Smooth muscle cell (in vitro differentiated cells): ENCODE measurements around the gene SLC34A1. TPM values are rescaled to one million over a fixed set of nuclear protein-coding genes. Genes with fewer than 3 reads are reported as not detected.

Experiments
- DNase-seq: peaks from one replicate; lab custom pipeline; 2025; ENCODE audit not compliant: unreplicated experiment; lab: John Stamatoyannopoulos, UW
- H2AFZ ChIP-seq: fragments of 200-600 bp; sonication (generic); 2 replicates; pipeline ENCODE4 v1.6.0; 2016; ENCODE audit warnings: antibody characterized with exemption, low read depth, mild to moderate bottlenecking
- H3F3A ChIP-seq: fragments of 200-600 bp; sonication (generic); 2 replicates; pipeline ENCODE4 v1.6.0; 2017; ENCODE audit warnings: antibody characterized with exemption, low read depth
- H3K27ac ChIP-seq: fragments of 200-600 bp; sonication (generic); 2 replicates; pipeline ENCODE4 v1.5.1; 2016; ENCODE audit warnings: low read depth, mild to moderate bottlenecking
- H3K27me3 ChIP-seq: fragments of 200-600 bp; sonication (generic); 2 replicates; pipeline ENCODE4 v1.6.1; 2016; ENCODE audit warnings: low read depth, mild to moderate bottlenecking
- H3K36me3 ChIP-seq: fragments of 200-600 bp; sonication (generic); 2 replicates; pipeline ENCODE4 v1.5.1; 2016; ENCODE audit warnings: low read depth
- H3K4me1 ChIP-seq: fragments of 200-600 bp; sonication (generic); 2 replicates; pipeline ENCODE4 v1.5.1; 2016; ENCODE audit warnings: low read depth
- H3K4me2 ChIP-seq: fragments of 200-600 bp; sonication (generic); 2 replicates; pipeline ENCODE4 v1.6.0; 2016; ENCODE audit warnings: mild to moderate bottlenecking
- H3K4me3 ChIP-seq: fragments of 200-600 bp; sonication (generic); 2 replicates; pipeline ENCODE4 v1.5.1; 2016; ENCODE audit warnings: mild to moderate bottlenecking
- H3K79me2 ChIP-seq: fragments of 200-600 bp; sonication (generic); 2 replicates; pipeline ENCODE4 v1.6.0; 2016; ENCODE audit warnings: low read depth, mild to moderate bottlenecking
- H3K9ac ChIP-seq: fragments of 200-600 bp; sonication (generic); 2 replicates; pipeline ENCODE4 v1.6.0; 2016; ENCODE audit warnings: low read depth
- H3K9me3 ChIP-seq: fragments of 200-600 bp; sonication (generic); replicated peaks from 2 replicates; pipeline ENCODE4 v1.5.1; 2016; ENCODE audit warnings: low read depth
- H4K20me1 ChIP-seq: fragments of 200-600 bp; sonication (generic); 2 replicates; pipeline ENCODE4 v1.6.0; 2016; ENCODE audit warnings: low read depth
- WGBS: methylation state at CpG from one replicate; pipeline ENCODE4 v1.1.7; 2016; ENCODE audit warnings: low lambda C conversion rate; 5-methylcytosine and 5-hydroxymethylcytosine counted together
- polyA plus RNA-seq: library from polyadenylated mRNA; unstranded; fragments of >200 nt; fragmentation: Nextera tagmentation; extraction: Ambion mirVana; gene quantifications from 2 replicates; pipeline ENCODE4 v1.2.1, GENCODE V29; 2016
- total RNA-seq: library from RNA; depleted of rRNA; stranded (reverse); fragments of >200 nt; gene quantifications from 2 replicates; pipeline ENCODE4 v1.2.3, GENCODE V29; 2014
- TF ChIP-seq, protein P1 (sequence below): fragments of 200-600 bp; sonication (generic); IDR thresholded peaks from 2 replicates; pipeline ENCODE4 v1.5.1; 2017; ENCODE audit warnings: borderline replicate concordance, mild to moderate bottlenecking, antibody characterized with exemption; ENCODE audit not compliant: insufficient read depth, poor library complexity, severe bottlenecking

Gene SLC34A1
- total and polyA plus RNA-seq, 2 experiments from 2014 or later: not detected

DNA sequence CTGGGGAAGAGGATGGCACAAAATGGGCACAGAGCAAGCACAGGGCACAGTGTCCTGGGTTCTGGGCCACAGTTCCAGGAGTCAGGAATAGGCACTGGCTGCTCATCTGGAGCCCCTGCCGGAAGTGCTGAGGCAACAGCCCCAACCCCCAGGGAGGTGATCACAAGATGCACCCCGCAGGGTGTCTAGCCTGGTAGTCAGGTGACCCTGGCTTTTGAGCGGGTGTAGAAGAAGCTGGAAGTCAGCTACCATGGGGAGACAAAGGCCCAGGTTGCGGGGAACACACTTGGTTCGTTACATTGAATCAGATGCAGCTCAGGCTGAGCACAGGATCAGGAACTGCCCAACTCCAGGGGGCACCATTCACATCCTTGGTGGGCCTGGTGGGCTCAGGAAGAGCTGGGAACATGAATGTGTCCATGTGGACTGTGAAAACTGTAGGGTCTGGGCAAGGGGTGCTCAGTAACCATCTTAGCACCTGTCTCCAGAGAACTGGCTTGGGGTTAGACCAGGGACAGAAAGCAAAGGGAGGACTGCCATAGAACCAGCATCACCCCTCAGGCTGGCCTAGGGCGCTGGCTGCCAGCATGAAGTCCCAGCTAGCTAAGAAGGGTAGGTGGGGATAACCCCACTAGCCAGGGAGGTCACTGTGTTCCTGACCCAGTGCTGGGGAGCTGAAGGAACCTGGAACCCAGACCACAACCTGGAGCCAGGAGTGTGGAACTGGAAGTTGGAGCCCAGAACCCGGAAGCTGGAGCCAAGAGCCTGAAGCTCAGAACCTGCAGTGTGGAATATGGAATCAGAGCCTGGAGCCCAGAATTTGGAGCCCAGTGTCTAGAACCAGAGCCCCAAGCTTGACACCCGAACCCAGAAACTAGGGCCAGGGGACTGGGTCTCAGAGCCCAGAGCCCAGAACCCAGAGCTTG lies 6.1 kb upstream of the SLC34A1 start:
- H3K9me3 ChIP-seq: no peaks in the 10 kb centered on the region
- H2AFZ ChIP-seq: no peak overlapping the region
- WGBS: 83% methylated on average over 8 of the region's 8 CpGs
- no peak overlapping the region for H3K4me3 ChIP-seq
- H3K79me2 ChIP-seq: no peaks in the 10 kb centered on the region
- no peak overlapping the region for H3K27ac ChIP-seq
- no peaks in the 10 kb centered on the region for H4K20me1 ChIP-seq
- H3K9ac ChIP-seq: no peak overlapping the region
- TF ChIP-seq, protein P1, sequence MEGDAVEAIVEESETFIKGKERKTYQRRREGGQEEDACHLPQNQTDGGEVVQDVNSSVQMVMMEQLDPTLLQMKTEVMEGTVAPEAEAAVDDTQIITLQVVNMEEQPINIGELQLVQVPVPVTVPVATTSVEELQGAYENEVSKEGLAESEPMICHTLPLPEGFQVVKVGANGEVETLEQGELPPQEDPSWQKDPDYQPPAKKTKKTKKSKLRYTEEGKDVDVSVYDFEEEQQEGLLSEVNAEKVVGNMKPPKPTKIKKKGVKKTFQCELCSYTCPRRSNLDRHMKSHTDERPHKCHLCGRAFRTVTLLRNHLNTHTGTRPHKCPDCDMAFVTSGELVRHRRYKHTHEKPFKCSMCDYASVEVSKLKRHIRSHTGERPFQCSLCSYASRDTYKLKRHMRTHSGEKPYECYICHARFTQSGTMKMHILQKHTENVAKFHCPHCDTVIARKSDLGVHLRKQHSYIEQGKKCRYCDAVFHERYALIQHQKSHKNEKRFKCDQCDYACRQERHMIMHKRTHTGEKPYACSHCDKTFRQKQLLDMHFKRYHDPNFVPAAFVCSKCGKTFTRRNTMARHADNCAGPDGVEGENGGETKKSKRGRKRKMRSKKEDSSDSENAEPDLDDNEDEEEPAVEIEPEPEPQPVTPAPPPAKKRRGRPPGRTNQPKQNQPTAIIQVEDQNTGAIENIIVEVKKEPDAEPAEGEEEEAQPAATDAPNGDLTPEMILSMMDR: no peak
- DNase-seq: no peak
- no peaks in the 10 kb centered on the region for H3K36me3 ChIP-seq
- no peaks in the 10 kb centered on the region for H3K27me3 ChIP-seq
- H3K4me2 ChIP-seq: no peak overlapping the region
- no peaks in the 10 kb centered on the region for H3F3A ChIP-seq
- H3K4me1 ChIP-seq: no peaks in the 10 kb centered on the region

DNA sequence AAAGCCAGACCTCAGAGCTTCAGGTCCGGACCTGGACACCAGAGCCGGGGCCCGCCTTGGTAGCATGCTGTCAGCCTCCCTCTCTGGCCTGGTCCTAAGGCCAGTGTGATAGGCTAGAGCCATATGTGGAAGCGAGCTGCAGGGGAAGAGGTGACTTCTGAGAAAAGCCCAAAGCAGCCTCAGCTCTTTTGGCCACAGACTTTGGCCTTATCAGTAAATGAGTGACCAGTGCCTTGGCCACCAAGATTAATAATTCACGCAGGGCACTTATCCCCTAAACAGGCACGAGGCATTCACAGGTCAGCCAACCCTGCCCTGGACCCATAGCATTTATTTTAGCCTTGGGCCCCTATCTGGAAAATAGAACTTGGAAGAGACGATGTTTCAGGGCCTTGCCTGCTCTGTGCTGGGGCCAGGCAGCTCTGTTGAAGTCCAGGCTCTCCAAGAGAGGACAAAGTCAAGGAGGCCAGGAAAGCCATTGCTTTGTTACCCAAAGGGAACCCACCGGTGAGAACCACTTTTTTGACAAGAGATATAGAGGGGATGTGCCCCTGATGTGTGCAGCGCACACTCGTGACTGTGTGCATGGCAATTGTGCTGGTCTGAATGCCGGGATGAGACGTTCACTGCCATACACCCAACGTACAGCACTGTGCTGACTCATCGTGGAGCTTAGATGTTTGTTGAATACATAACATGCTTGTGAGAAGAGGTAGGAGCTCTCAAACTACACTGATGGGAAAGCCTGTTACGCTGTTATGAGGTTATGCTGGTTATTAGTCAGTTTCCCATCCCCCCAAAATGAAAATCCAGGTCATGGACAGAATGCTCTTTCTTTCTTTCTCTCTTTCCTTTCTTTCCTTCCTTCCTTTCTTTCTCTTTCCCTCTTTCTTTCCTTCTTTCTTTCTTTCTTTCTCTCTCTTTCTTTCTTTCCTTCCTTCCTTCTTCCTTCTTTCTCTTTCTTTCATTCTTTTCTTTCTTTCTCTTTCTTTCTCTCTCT lies 5.0 kb upstream of the SLC34A1 start:
- no peak overlapping the region for H3K4me3 ChIP-seq
- no peaks in the 10 kb centered on the region for H3K79me2 ChIP-seq
- no peaks in the 10 kb centered on the region for H3K36me3 ChIP-seq
- no peak overlapping the region for H3K9ac ChIP-seq
- H3K9me3 ChIP-seq: no peaks in the 10 kb centered on the region
- DNase-seq: no peak
- WGBS: 58% methylated on average over 15 of the region's 15 CpGs
- TF ChIP-seq, protein P1: no peak
- peak overlapping the region; percentile 69 for H2AFZ ChIP-seq
- peak overlapping the region; percentile 67 for H3K27ac ChIP-seq
- no peaks in the 10 kb centered on the region for H3F3A ChIP-seq
- H3K4me2 ChIP-seq: peak overlapping the region; percentile 37
- no peaks in the 10 kb centered on the region for H3K4me1 ChIP-seq
- H3K27me3 ChIP-seq: no peaks in the 10 kb centered on the region
- H4K20me1 ChIP-seq: no peaks in the 10 kb centered on the region

DNA sequence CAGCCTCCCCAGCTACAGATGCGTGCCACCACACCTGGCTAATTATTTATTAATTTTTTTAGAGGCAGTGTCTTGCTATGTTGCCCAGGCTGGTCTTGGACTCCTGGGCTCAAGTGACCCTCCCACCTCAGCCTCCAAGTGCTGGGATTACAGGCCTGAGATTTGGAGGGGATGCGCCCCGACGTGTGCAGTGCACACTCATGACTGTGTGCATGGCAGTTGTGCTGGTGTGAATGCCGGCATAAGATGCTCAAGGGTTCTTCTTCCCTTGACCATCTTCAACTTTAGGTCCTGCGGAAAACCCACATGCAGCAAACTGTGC lies 3.5 kb upstream of the SLC34A1 start:
- H3K79me2 ChIP-seq: no peaks in the 10 kb centered on the region
- no peak overlapping the region for H3K4me2 ChIP-seq
- H3K4me3 ChIP-seq: no peak overlapping the region
- H3F3A ChIP-seq: no peaks in the 10 kb centered on the region
- TF ChIP-seq, protein P1: no peak
- 95% methylated on average over 6 of the region's 6 CpGs for WGBS
- no peaks in the 10 kb centered on the region for H3K9me3 ChIP-seq
- H3K9ac ChIP-seq: no peak overlapping the region
- no peaks in the 10 kb centered on the region for H3K4me1 ChIP-seq
- H3K36me3 ChIP-seq: no peaks in the 10 kb centered on the region
- no peaks in the 10 kb centered on the region for H3K27me3 ChIP-seq
- H3K27ac ChIP-seq: no peak overlapping the region
- DNase-seq: no peak
- H2AFZ ChIP-seq: no peak overlapping the region
- no peaks in the 10 kb centered on the region for H4K20me1 ChIP-seq
